Neural cell (in vitro differentiated cells): ENCODE measurements around the gene ITGA5. TPM values are rescaled to one million over a fixed set of nuclear protein-coding genes. Genes with fewer than 3 reads are reported as not detected.

Source experiments
- H2AFZ ChIP-seq: fragments of 200-600, 300-800 bp; sonication (generic), shearing (Covaris generic); 2 replicates; pipeline ENCODE4 v1.6.0; 2014; ENCODE audit warnings: low read depth, mild to moderate bottlenecking, antibody characterized with exemption, low read length, moderate library complexity
- H3F3A ChIP-seq: fragments of 200-600 bp; shearing (Covaris generic); 2 replicates; pipeline ENCODE4 v1.6.1; 2016; ENCODE audit warnings: mild to moderate bottlenecking, moderate library complexity, mixed read lengths, antibody characterized with exemption, low read length; ENCODE audit not compliant: insufficient read depth, poor library complexity, severe bottlenecking
- H3K27ac ChIP-seq: fragments of 200-600, 300-800 bp; sonication (generic), shearing (Covaris generic); 2 replicates; pipeline ENCODE4 v1.5.1; 2014; ENCODE audit warnings: mild to moderate bottlenecking, low read length, moderate library complexity
- H3K27me3 ChIP-seq: fragments of 300-800, 200-600 bp; sonication (generic), shearing (Covaris generic); 2 replicates; pipeline ENCODE4 v1.6.0; 2014; ENCODE audit warnings: mild to moderate bottlenecking, low read depth, low read length, moderate library complexity; ENCODE audit not compliant: insufficient read depth
- H3K36me3 ChIP-seq: fragments of 300-800, 200-600 bp; sonication (generic), shearing (Covaris generic); 2 replicates; pipeline ENCODE4 v1.5.1; 2014; ENCODE audit warnings: mild to moderate bottlenecking, antibody characterized with exemption, low read length, moderate library complexity; ENCODE audit not compliant: insufficient read depth
- H3K4me2 ChIP-seq: fragments of 300-800, 200-600 bp; sonication (generic), shearing (Covaris generic); 2 replicates; pipeline ENCODE4 v1.6.0; 2014; ENCODE audit warnings: mild to moderate bottlenecking, low read length
- H3K4me3 ChIP-seq: fragments of 300-800, 200-600 bp; sonication (generic), shearing (Covaris generic); 2 replicates; pipeline ENCODE4 v1.5.1; 2014; ENCODE audit warnings: mild to moderate bottlenecking, low read length, moderate library complexity
- H3K79me2 ChIP-seq: fragments of 200-600 bp; shearing (Covaris generic); replicated peaks from 2 replicates; pipeline ENCODE4 v1.6.0; 2014; ENCODE audit warnings: mild to moderate bottlenecking, low read length, moderate library complexity; ENCODE audit not compliant: insufficient read depth
- H3K9ac ChIP-seq: fragments of 300-800, 200-600 bp; sonication (generic), shearing (Covaris generic); 2 replicates; pipeline ENCODE4 v1.6.1; 2016; ENCODE audit warnings: mild to moderate bottlenecking, low read length, mixed read lengths
- H3K9me2 ChIP-seq: fragments of 200-600 bp; shearing (Covaris generic); 2 replicates; pipeline ENCODE4 v1.6.1; 2016; ENCODE audit warnings: mild to moderate bottlenecking, low read length, mixed read lengths; ENCODE audit not compliant: insufficient read depth
- H3K9me3 ChIP-seq: fragments of 200-600, 300-800 bp; sonication (generic), shearing (Covaris generic); 2 replicates; pipeline ENCODE4 v1.6.1; 2016; ENCODE audit warnings: mild to moderate bottlenecking, mixed run types, low read length, moderate library complexity, mixed read lengths
- H4K20me1 ChIP-seq: fragments of 200-600 bp; shearing (Covaris generic); 2 replicates; pipeline ENCODE4 v1.6.1; 2016; ENCODE audit warnings: mild to moderate bottlenecking, mixed run types; ENCODE audit not compliant: insufficient read depth
- EP300 ChIP-seq: fragments of 450-650 bp; conservative IDR thresholded peaks from 2 replicates; pipeline ENCODE4 v1.6.1; 2014; ENCODE audit warnings: antibody characterized with exemption, mild to moderate bottlenecking, moderate library complexity; ENCODE audit not compliant: poor library complexity, severe bottlenecking
- EZH2 ChIP-seq: fragments of 200-600, 300-800 bp; shearing (Covaris generic), sonication (generic); IDR thresholded peaks from 2 replicates; pipeline ENCODE4 v1.6.1; 2014; ENCODE audit warnings: antibody characterized with exemption, low read length, borderline replicate concordance, mild to moderate bottlenecking; ENCODE audit not compliant: insufficient read depth, poor library complexity, severe bottlenecking
- MXI1 ChIP-seq: fragments of 450-650 bp; conservative IDR thresholded peaks from 2 replicates; pipeline ENCODE4 v1.6.1; 2014; ENCODE audit warnings: antibody characterized with exemption, mild to moderate bottlenecking; ENCODE audit not compliant: poor library complexity, severe bottlenecking
- POLR2AphosphoS5 ChIP-seq: IDR thresholded peaks from 2 replicates; pipeline ENCODE4 v1.6.1; 2012
- RAD21 ChIP-seq: fragments of 450-650 bp; conservative IDR thresholded peaks from 2 replicates; pipeline ENCODE4 v1.6.1; 2014; ENCODE audit warnings: antibody characterized with exemption, mild to moderate bottlenecking, moderate library complexity
- REST ChIP-seq: IDR thresholded peaks from 2 replicates; pipeline ENCODE4 v1.6.1; 2012; ENCODE audit warnings: borderline replicate concordance
- SMC3 ChIP-seq: fragments of 450-650 bp; conservative IDR thresholded peaks from 2 replicates; pipeline ENCODE4 v1.6.1; 2014; ENCODE audit warnings: antibody characterized with exemption, mild to moderate bottlenecking, moderate library complexity; ENCODE audit not compliant: poor library complexity
- TAF1 ChIP-seq: IDR thresholded peaks from 2 replicates; pipeline ENCODE4 v1.6.1; 2012; ENCODE audit warnings: low read depth
- polyA plus RNA-seq: library from polyadenylated mRNA; depleted of rRNA; stranded (reverse); fragments of >200 nt; gene quantifications from 2 replicates; pipeline ENCODE4 v1.2.3, GENCODE V29; 2014
- TF ChIP-seq, protein P1 (sequence below): fragments of 450-650 bp; IDR thresholded peaks from 2 replicates; pipeline ENCODE4 v1.5.1; 2014; ENCODE audit warnings: antibody characterized with exemption, mild to moderate bottlenecking, moderate library complexity; ENCODE audit not compliant: poor library complexity, severe bottlenecking

ITGA5 gene
- polyA plus RNA-seq, 1 donor from 2014 or later, result not detected

DNA sequence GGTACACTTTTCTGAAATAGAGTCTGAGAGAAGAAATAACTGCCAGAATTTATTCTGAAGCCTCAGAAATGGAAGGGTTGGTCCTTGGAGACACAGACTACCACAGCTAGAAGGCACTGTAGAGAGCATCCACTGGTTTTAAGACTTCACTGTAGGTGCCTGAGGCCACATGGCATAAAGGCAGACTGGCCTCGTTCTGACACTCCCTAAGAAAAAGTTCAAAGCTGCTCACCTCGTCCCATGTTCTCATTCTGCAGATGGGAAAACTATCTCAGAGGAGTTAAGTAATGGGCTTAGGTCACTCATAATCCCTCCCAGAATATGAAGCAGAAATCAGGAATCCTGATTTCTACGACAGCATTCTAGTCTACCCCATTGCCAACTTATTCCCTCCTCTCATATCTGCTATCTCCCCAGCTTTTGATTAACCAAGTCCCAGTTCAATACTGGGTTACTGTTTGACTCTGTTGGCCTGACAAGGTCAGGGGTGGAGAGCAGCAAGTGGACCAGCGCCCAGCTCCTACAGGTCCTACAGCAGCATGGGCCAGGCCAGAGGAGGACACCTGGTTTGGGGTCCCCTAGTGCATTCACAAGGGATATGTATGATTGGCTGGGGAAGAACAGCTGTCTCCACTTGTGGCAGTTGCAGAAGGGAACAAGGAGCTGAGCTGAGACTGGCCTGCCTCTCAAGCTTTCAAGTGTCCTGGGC is 3.7 kb downstream of the ITGA5 start:
- TF ChIP-seq MXI1, result no peak
- TF ChIP-seq POLR2AphosphoS5, result no peak
- no peak for TF ChIP-seq EP300
- no peak for TF ChIP-seq REST
- TF ChIP-seq TAF1, result no peak
- TF ChIP-seq SMC3, result no peak
- TF ChIP-seq, protein P1, sequence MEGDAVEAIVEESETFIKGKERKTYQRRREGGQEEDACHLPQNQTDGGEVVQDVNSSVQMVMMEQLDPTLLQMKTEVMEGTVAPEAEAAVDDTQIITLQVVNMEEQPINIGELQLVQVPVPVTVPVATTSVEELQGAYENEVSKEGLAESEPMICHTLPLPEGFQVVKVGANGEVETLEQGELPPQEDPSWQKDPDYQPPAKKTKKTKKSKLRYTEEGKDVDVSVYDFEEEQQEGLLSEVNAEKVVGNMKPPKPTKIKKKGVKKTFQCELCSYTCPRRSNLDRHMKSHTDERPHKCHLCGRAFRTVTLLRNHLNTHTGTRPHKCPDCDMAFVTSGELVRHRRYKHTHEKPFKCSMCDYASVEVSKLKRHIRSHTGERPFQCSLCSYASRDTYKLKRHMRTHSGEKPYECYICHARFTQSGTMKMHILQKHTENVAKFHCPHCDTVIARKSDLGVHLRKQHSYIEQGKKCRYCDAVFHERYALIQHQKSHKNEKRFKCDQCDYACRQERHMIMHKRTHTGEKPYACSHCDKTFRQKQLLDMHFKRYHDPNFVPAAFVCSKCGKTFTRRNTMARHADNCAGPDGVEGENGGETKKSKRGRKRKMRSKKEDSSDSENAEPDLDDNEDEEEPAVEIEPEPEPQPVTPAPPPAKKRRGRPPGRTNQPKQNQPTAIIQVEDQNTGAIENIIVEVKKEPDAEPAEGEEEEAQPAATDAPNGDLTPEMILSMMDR, result no peak
- TF ChIP-seq RAD21, result no peak
- TF ChIP-seq EZH2, result no peak
- Histone ChIP-seq H2AFZ (no peak overlapping the region), H3K9me3 (no peaks in the 10 kb centered on the region), H3K79me2 (no peaks in the 10 kb centered on the region), H3K27me3 (peaks cover 28% of the 10 kb centered on the region), H3K4me3 (no peak overlapping the region), H3K9ac (no peak overlapping the region), H3K27ac (no peak overlapping the region), H3K4me2 (no peak overlapping the region), H3K36me3 (no peaks in the 10 kb centered on the region), H4K20me1 (no peaks in the 10 kb centered on the region), H3K9me2 (no peaks in the 10 kb centered on the region), H3F3A (no peaks in the 10 kb centered on the region)

- H3K27ac ChIP-seq, result no peak overlapping the region
- no peak overlapping the region for H2AFZ ChIP-seq
- H3K9me2 ChIP-seq, result no peaks in the 10 kb centered on the region
- no peak overlapping the region for H3K4me3 ChIP-seq
- no peaks in the 10 kb centered on the region for H4K20me1 ChIP-seq
- no peak overlapping the region for H3K9ac ChIP-seq
- H3K9me3 ChIP-seq, result no peaks in the 10 kb centered on the region
- H3K27me3 ChIP-seq, result peaks cover 12% of the 10 kb centered on the region
- no peaks in the 10 kb centered on the region for H3F3A ChIP-seq
- no peaks in the 10 kb centered on the region for H3K79me2 ChIP-seq
- H3K36me3 ChIP-seq, result no peaks in the 10 kb centered on the region
- no peak overlapping the region for H3K4me2 ChIP-seq
- TF ChIP-seq EP300 (no peak), TAF1 (no peak), POLR2AphosphoS5 (no peak), REST (no peak), RAD21 (no peak), MXI1 (no peak), EZH2 (no peak)
- TF ChIP-seq, protein P1, result no peak
Measured at GRCh38 chr12:54413284-54414190, 5.5 kb downstream of the ITGA5 start.
